Adrenal gland (tissue), 5 donors: ENCODE data around the gene BCL11A.

ENCODE experiments used
- CTCF ChIP-seq, 6 experiments: fragments of 450-650 bp in 4 of 6; fragments of 200-600 bp in 2 of 6; sonication (generic) in 1 of 6; IDR thresholded peaks; 1 replicate in 5 of 6; 2 replicates in 1 of 6; pipeline versions ENCODE4 v1.5.1 to v1.8.0; 2016 to 2021; ENCODE audit warnings: antibody characterized with exemption in 6 of 6, mild to moderate bottlenecking in 2 of 6, moderate library complexity in 1 of 6
- POLR2A ChIP-seq, 2 donors: fragments of 450-650 bp; IDR thresholded peaks; one replicate each; pipeline ENCODE4 v1.6.1; 2017; ENCODE audit warnings: antibody characterized with exemption in 2 of 2, mild to moderate bottlenecking in 2 of 2, moderate library complexity in 1 of 2
- donor health status: DM: no; HTN: no; CAD: no.

GRCh38 chr2:60589104-60589503, 35.6 kb upstream of the BCL11A start:
- TF ChIP-seq POLR2A (IDR thresholded peaks at IDR 0.05), result no peak
- TF ChIP-seq CTCF (IDR thresholded peaks at IDR 0.05), result no peak
